ENCODE results near the gene FIBP. TPM values are rescaled to one million over a fixed set of nuclear protein-coding genes. Genes with fewer than 3 reads are reported as not detected.
"Not testable (repeated sequence)": the region's sequence is repeated elsewhere in the genome, so short reads cannot be mapped to it uniquely, and the experiment has no call there.

FIBP gene
- total and polyA plus RNA-seq, 10 of the 15 experiments (the other 5 are each of a cell fraction or from before 2014, with no cell fraction given), result 65.1 to 182 (median 94.6) TPM

- no peak overlapping the region for H3K4me3 ChIP-seq
- 85% methylated on average over 8 of the region's 8 CpGs for WGBS (ENCODE audit: insufficient coverage, insufficient replicate concordance, low lambda C conversion rate, missing lambda C conversion rate)
- intact Hi-C loops (cut with micrococcal nuclease; ENCODE audit: unreplicated experiment) (no loop called here), in situ Hi-C loops (cut with MboI) (no loop called here)
- H3K36me3 ChIP-seq (ENCODE audit: control insufficient read depth in 2 of 2, insufficient read depth in 2 of 2, low read length in 1 of 2), result peaks cover 18 to 23% of the 10 kb centered on the region in 2 experiments; a peak in 3 of 4 replicates
- ChIA-PET CTCF (interaction anchor here (0.7 to 3.8 kb wide), 4 partner anchors 10 to 48 kb away, joined by 3 to 17 read pairs (median 4); no protein-coding TSS in a partner anchor), POLR2A (interaction anchor here (1.0 kb wide), 1 partner anchor 17 kb away, joined by 3 read pairs; no protein-coding TSS in a partner anchor), RAD21 (ENCODE audit: unreplicated experiment) (no interaction called here), SMC1A (ENCODE audit: uncharacterized antibody, unreplicated experiment) (interaction anchor here (1.2 kb wide), 1 partner anchor 16 kb away, joined by 3 read pairs; the partner anchor contains the start of gene SNX32)
- ATAC-seq (no peak), DNase-seq (ENCODE audit: low read depth, low spot score) (no peak), FAIRE-seq (no peak)
- H3K79me2 ChIP-seq (ENCODE audit: control insufficient read depth, insufficient read depth, low read length), result peaks cover 6% of the 10 kb centered on the region
- BruUV-seq (replicated peaks), result no TSS peak
- H3K4me1 ChIP-seq (ENCODE audit: control insufficient read depth, insufficient read depth, low read length), result no peaks in the 10 kb centered on the region
- H3K9me3 ChIP-seq (replicated peaks; ENCODE audit: control insufficient read depth, insufficient read depth, low read length), result peaks cover 2% of the 10 kb centered on the region; the same call in 2 of the 3 replicates
- TF ChIP-seq SMC3 (IDR thresholded peaks at IDR 0.05; ENCODE audit: borderline replicate concordance, low read length) (no peak), CBX3 (IDR thresholded peaks at IDR 0.05; ENCODE audit: borderline replicate concordance, low read depth) (no peak), MTA2 (IDR thresholded peaks at IDR 0.05; ENCODE audit: low read depth) (no peak), MTA3 (IDR thresholded peaks at IDR 0.05; ENCODE audit: borderline replicate concordance, low read length) (no peak), IRF5 (IDR thresholded peaks at IDR 0.05; ENCODE audit: borderline replicate concordance) (no peak)
- H2AFZ ChIP-seq (ENCODE audit: control insufficient read depth, low read depth, low read length), result no peak overlapping the region
- H3K4me2 ChIP-seq (ENCODE audit: control insufficient read depth, insufficient read depth), result no peak overlapping the region
- peaks cover 12% of the 10 kb centered on the region; the same call in 1 of the 2 replicates for H4K20me1 ChIP-seq (ENCODE audit: control insufficient read depth, insufficient read depth)
- H3K27me3 ChIP-seq (replicated peaks in 1 of 2; ENCODE audit: control insufficient read depth in 2 of 2, insufficient read depth in 2 of 2, low read length in 1 of 2), result no peaks in the 10 kb centered on the region
- H3K9ac ChIP-seq (ENCODE audit: control insufficient read depth, insufficient read depth, low read length), result no peak overlapping the region
- no peak overlapping the region for H3K27ac ChIP-seq (ENCODE audit: control insufficient read depth, insufficient read depth)
Measured at GRCh38 chr11:65849366-65849765, 38.9 kb downstream of the FIBP start.

GRCh38 chr11:65848693-65849092 lies 39.6 kb downstream of the FIBP start:
- H3K9me3 ChIP-seq (replicated peaks; ENCODE audit: control insufficient read depth, insufficient read depth, low read length); H3K4me3 ChIP-seq; FAIRE-seq; H4K20me1 ChIP-seq (ENCODE audit: control insufficient read depth, insufficient read depth); H3K27me3 ChIP-seq (replicated peaks in 1 of 2; ENCODE audit: control insufficient read depth in 2 of 2, insufficient read depth in 2 of 2, low read length in 1 of 2); H3K4me1 ChIP-seq (ENCODE audit: control insufficient read depth, insufficient read depth, low read length); RAD21 ChIA-PET (ENCODE audit: unreplicated experiment); H3K9ac ChIP-seq (ENCODE audit: control insufficient read depth, insufficient read depth, low read length); H3K27ac ChIP-seq (ENCODE audit: control insufficient read depth, insufficient read depth); BruUV-seq (replicated peaks); H3K4me2 ChIP-seq (ENCODE audit: control insufficient read depth, insufficient read depth); intact Hi-C loops (cut with micrococcal nuclease; ENCODE audit: unreplicated experiment); ATAC-seq; SMC1A ChIA-PET (ENCODE audit: uncharacterized antibody, unreplicated experiment); in situ Hi-C loops (cut with MboI); H2AFZ ChIP-seq (ENCODE audit: control insufficient read depth, low read depth, low read length); H3K79me2 ChIP-seq (ENCODE audit: control insufficient read depth, insufficient read depth, low read length); DNase-seq (ENCODE audit: low read depth, low spot score): not testable (repeated sequence)
- ChIA-PET POLR2A (interaction anchor here (0.6 to 1.1 kb wide), 5 partner anchors 9 to 288 kb away, joined by 3 read pairs; no protein-coding TSS in a partner anchor), CTCF (interaction anchor here (2.9 kb wide), 1 partner anchor 36 kb away, joined by 11 read pairs; no protein-coding TSS in a partner anchor)
- H3K36me3 ChIP-seq (ENCODE audit: control insufficient read depth in 2 of 2, insufficient read depth in 2 of 2, low read length in 1 of 2), result peaks cover 11 to 16% of the 10 kb centered on the region in 2 experiments; a peak in 3 of 4 replicates
- 23% methylated on average over 7 of the region's 7 CpGs for WGBS (ENCODE audit: insufficient coverage, insufficient replicate concordance, low lambda C conversion rate, missing lambda C conversion rate)

Data from GM12878 (cell line).